ENCODE results near the gene MRPS18C. TPM values are rescaled to one million over a fixed set of nuclear protein-coding genes. Genes with fewer than 3 reads are reported as not detected.

Gene MRPS18C
- total RNA-seq, 1 donor from 2014 or later, result 25.3 TPM

DNA sequence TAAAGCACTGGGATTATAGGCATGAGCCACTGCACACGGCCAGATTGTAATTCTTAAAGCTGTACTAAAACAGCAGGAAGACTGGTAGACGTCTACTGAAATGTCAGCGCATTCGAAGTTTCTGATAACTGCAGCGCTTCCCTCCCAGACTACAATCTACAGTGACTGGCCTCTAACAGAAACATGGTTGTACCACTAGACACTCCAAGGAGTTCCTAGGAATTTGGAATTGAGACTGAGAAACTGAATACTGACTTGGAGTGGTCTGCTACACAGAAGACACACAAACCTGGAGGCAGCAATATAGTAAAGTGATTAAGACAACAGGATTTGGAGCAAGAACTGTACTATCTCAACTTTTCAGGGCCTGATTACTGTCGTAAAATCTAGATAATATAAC lies 1.2 kb upstream of the MRPS18C start:
- Histone ChIP-seq H3K27me3 (ENCODE audit: control insufficient read depth, insufficient read depth, low read length) (no peaks in the 10 kb centered on the region), H3K4me3 (ENCODE audit: low read depth, low read length) (peak overlapping the region; percentile 86), H3K36me3 (ENCODE audit: control insufficient read depth, insufficient read depth, low read length) (no peaks in the 10 kb centered on the region)
- DNase-seq (ENCODE audit: low read depth), result no peak
- TF ChIP-seq CTCF (IDR thresholded peaks at IDR 0.05; ENCODE audit: insufficient read depth, low read length, poor library complexity, severe bottlenecking), result no peak

- no peak for DNase-seq (ENCODE audit: low read depth)
- Histone ChIP-seq H3K4me3 (ENCODE audit: low read depth, low read length) (peak overlapping the region; percentile 86), H3K36me3 (ENCODE audit: control insufficient read depth, insufficient read depth, low read length) (no peaks in the 10 kb centered on the region), H3K27me3 (ENCODE audit: control insufficient read depth, insufficient read depth, low read length) (no peaks in the 10 kb centered on the region)
- TF ChIP-seq CTCF (IDR thresholded peaks at IDR 0.05; ENCODE audit: insufficient read depth, low read length, poor library complexity, severe bottlenecking), result no peak
These were observed 285 bp downstream of the MRPS18C start for GRCh38 chr4:83456184-83456501.

DNA sequence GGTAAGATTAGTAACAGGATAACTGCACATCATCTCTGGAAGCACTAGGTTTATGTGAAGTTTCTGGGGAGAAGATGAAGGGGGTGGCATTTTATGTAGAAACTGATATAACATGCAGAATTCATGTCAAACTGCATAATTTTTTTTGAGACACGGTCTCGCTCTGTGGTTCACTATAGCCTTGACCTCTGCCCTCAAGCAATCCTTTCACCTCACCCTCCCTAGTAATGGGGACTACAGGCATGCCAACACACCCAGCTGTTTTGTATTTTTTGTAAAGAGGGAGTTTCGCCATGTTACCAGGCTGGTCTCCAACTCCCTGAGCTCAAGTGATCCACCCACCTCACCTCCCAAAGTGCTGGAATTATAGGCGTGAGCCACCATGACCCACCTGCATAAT lies 17.6 kb downstream of the MRPS18C start:
- no peaks in the 10 kb centered on the region for H3K36me3 ChIP-seq (ENCODE audit: control insufficient read depth, insufficient read depth, low read length)
- H3K4me3 ChIP-seq (ENCODE audit: low read depth, low read length), result no peak overlapping the region
- H3K27me3 ChIP-seq (ENCODE audit: control insufficient read depth, insufficient read depth, low read length), result no peaks in the 10 kb centered on the region
- no peak for TF ChIP-seq CTCF (IDR thresholded peaks at IDR 0.05; ENCODE audit: insufficient read depth, low read length, poor library complexity, severe bottlenecking)
- no peak for DNase-seq (ENCODE audit: low read depth)

GRCh38 chr4:83473966-83474365 lies 18.1 kb downstream of the MRPS18C start:
- Histone ChIP-seq H3K4me3 (ENCODE audit: low read depth, low read length) (no peak overlapping the region), H3K27me3 (ENCODE audit: control insufficient read depth, insufficient read depth, low read length) (no peaks in the 10 kb centered on the region), H3K36me3 (ENCODE audit: control insufficient read depth, insufficient read depth, low read length) (no peaks in the 10 kb centered on the region)
- no peak for TF ChIP-seq CTCF (IDR thresholded peaks at IDR 0.05; ENCODE audit: insufficient read depth, low read length, poor library complexity, severe bottlenecking)
- DNase-seq (ENCODE audit: low read depth), result no peak

- Histone ChIP-seq H3K27me3 (ENCODE audit: control insufficient read depth, insufficient read depth, low read length) (no peaks in the 10 kb centered on the region), H3K36me3 (ENCODE audit: control insufficient read depth, insufficient read depth, low read length) (no peaks in the 10 kb centered on the region), H3K4me3 (ENCODE audit: low read depth, low read length) (peak within 1 kb of the TSS; percentile 88)
- TF ChIP-seq CTCF (IDR thresholded peaks at IDR 0.05; ENCODE audit: insufficient read depth, low read length, poor library complexity, severe bottlenecking), result no peak
- peak; percentile 56 for DNase-seq (ENCODE audit: low read depth)
These were observed 28.9 kb downstream of the MRPS18C start, which contains the start of gene ABRAXAS1 for GRCh38 chr4:83484500-83485461. ABRAXAS1 (minus strand) TSS chr4:83485100; CDS start chr4:83485072, 28 bp downstream.
